Transverse colon (tissue), 4 donors: ENCODE measurements around the gene CAB39L.

Experiments used
- CTCF ChIP-seq, 5 experiments: fragments of 200-600 bp in 3 of 5; fragments of 450-650 bp in 2 of 5; sonication (generic) in 3 of 5; IDR thresholded peaks; 1 replicate in 2 of 5; 2 replicates in 3 of 5; pipeline ENCODE4 v1.5.1; 2016 to 2017; ENCODE audit warnings: antibody characterized with exemption in 5 of 5, inconsistent platforms in 3 of 5, mild to moderate bottlenecking in 2 of 5, moderate library complexity in 1 of 5
- POLR2A ChIP-seq: fragments of 450-650 bp; IDR thresholded peaks from one replicate; pipeline ENCODE4 v1.6.1; 2016; ENCODE audit warnings: antibody characterized with exemption, mild to moderate bottlenecking, moderate library complexity
- POLR2AphosphoS5 ChIP-seq, 3 donors: sonication (generic); formaldehyde crosslinking; IDR thresholded peaks; one replicate each; pipeline ENCODE4 v1.6.1; 2016; ENCODE audit warnings: antibody characterized with exemption in 3 of 3

- TF ChIP-seq POLR2AphosphoS5 (IDR thresholded peaks at IDR 0.05), result no peak
- TF ChIP-seq CTCF (IDR thresholded peaks at IDR 0.05), result no peak
- TF ChIP-seq POLR2A, result no peak
Observed at GRCh38 chr13:49323344-49323743, 120.5 kb downstream of the CAB39L start.
